CD14-positive monocyte (primary cell): ENCODE results near the gene SMCHD1. TPM values are rescaled to one million over a fixed set of nuclear protein-coding genes. Genes with fewer than 3 reads are reported as not detected.

Experiments used
- DNase-seq, 3 donors: peaks; one replicate each; pipeline ENCODE4 v3.0.0-alpha.2; 2011 to 2022
- H2AFZ ChIP-seq: 2 replicates; pipeline ENCODE4 v1.6.0; 2012; ENCODE audit warnings: mild to moderate bottlenecking, low read depth, low read length, inconsistent platforms; ENCODE audit not compliant: insufficient read depth, poor library complexity, severe bottlenecking
- H3K27ac ChIP-seq, 2 donors: 1 replicate in 1 of 2; 2 replicates in 1 of 2; pipeline ENCODE4 v1.5.1; 2012 to 2013; ENCODE audit warnings: low read length in 2 of 2, control low read depth in 1 of 2, inconsistent platforms in 1 of 2, low read depth in 1 of 2, mild to moderate bottlenecking in 1 of 2
- H3K27me3 ChIP-seq, 2 donors: one replicate each; pipeline versions ENCODE4 v1.6.0 to v1.6.1; 2011 to 2013; ENCODE audit warnings: low read length in 2 of 2; ENCODE audit not compliant: control insufficient read depth in 2 of 2, insufficient read depth in 2 of 2
- H3K36me3 ChIP-seq, 2 donors: replicated peaks in 1 of 2; 1 replicate in 1 of 2; 2 replicates in 1 of 2; pipeline versions ENCODE4 v1.5.1 to v1.6.1; 2012 to 2013; ENCODE audit warnings: low read length in 2 of 2, control low read depth in 1 of 2, inconsistent platforms in 1 of 2, mild to moderate bottlenecking in 1 of 2; ENCODE audit not compliant: insufficient read depth in 2 of 2, control insufficient read depth in 1 of 2
- H3K4me1 ChIP-seq, 2 donors: 1 replicate in 1 of 2; 2 replicates in 1 of 2; pipeline versions ENCODE4 v1.5.1 to v1.6.1; 2012 to 2013; ENCODE audit warnings: low read length in 2 of 2, control low read depth in 1 of 2, inconsistent platforms in 1 of 2, mild to moderate bottlenecking in 1 of 2, moderate library complexity in 1 of 2; ENCODE audit not compliant: insufficient read depth in 2 of 2, control insufficient read depth in 1 of 2
- H3K4me2 ChIP-seq: replicated peaks from 2 replicates; pipeline ENCODE3; 2012; ENCODE audit warnings: low read length, moderate library complexity, mild to moderate bottlenecking; ENCODE audit not compliant: poor library complexity, severe bottlenecking; ENCODE audit errors: extremely low read depth
- H3K4me3 ChIP-seq, 3 experiments: fragments of 200-600 bp in 1 of 3; sonication (generic) in 1 of 3; replicated peaks in 1 of 3; 1 replicate in 2 of 3; 2 replicates in 1 of 3; pipeline ENCODE4 v1.5.1; 2011 to 2013; ENCODE audit warnings: low read length in 3 of 3, mild to moderate bottlenecking in 3 of 3, control low read depth in 2 of 3, low read depth in 2 of 3, inconsistent platforms in 1 of 3, moderate library complexity in 1 of 3
- H3K79me2 ChIP-seq: 2 replicates; pipeline ENCODE4 v1.6.0; 2012; ENCODE audit warnings: mild to moderate bottlenecking, control low read depth, inconsistent platforms, low read length, moderate library complexity; ENCODE audit not compliant: insufficient read depth
- H3K9ac ChIP-seq: 2 replicates; pipeline ENCODE4 v1.6.0; 2017; ENCODE audit warnings: low read length, mild to moderate bottlenecking; ENCODE audit not compliant: insufficient read depth, poor library complexity, severe bottlenecking
- H3K9me3 ChIP-seq, 2 donors: replicated peaks in 1 of 2; 1 replicate in 1 of 2; 2 replicates in 1 of 2; pipeline versions ENCODE4 v1.5.1 to v1.6.1; 2012 to 2013; ENCODE audit warnings: low read length in 2 of 2, control low read depth in 1 of 2; ENCODE audit not compliant: control insufficient read depth in 1 of 2, insufficient read depth in 1 of 2
- H4K20me1 ChIP-seq: 2 replicates; pipeline ENCODE4 v1.6.0; 2012; ENCODE audit warnings: mild to moderate bottlenecking, low read length, control low read depth, moderate library complexity; ENCODE audit not compliant: insufficient read depth
- H3K27ac Mint-ChIP-seq, 7 donors: one replicate each; pipeline ENCODE4 v1.8.0; 2020; ENCODE audit warnings: mild to moderate bottlenecking in 7 of 7, mixed read lengths in 7 of 7, moderate library complexity in 6 of 7, inconsistent platforms in 2 of 7
- H3K27me3 Mint-ChIP-seq, 3 donors: one replicate each; pipeline ENCODE4 v1.8.0; 2021 to 2022; ENCODE audit warnings: low read depth in 3 of 3, mild to moderate bottlenecking in 3 of 3, mixed read lengths in 3 of 3, moderate library complexity in 3 of 3, inconsistent platforms in 1 of 3
- H3K36me3 Mint-ChIP-seq, 2 donors: one replicate each; pipeline ENCODE4 v1.8.0; 2020; ENCODE audit warnings: mixed read lengths in 2 of 2, inconsistent platforms in 1 of 2, mild to moderate bottlenecking in 1 of 2
- H3K4me1 Mint-ChIP-seq: one replicate; pipeline ENCODE4 v1.8.0; 2020; ENCODE audit warnings: mild to moderate bottlenecking, mixed read lengths
- H3K4me3 Mint-ChIP-seq, 2 donors: one replicate each; pipeline ENCODE4 v1.8.0; 2020; ENCODE audit warnings: mild to moderate bottlenecking in 2 of 2, mixed read lengths in 2 of 2, moderate library complexity in 1 of 2
- H3K9me3 Mint-ChIP-seq, 7 donors: one replicate each; pipeline ENCODE4 v1.8.0; 2020 to 2022; ENCODE audit warnings: mixed read lengths in 7 of 7, mild to moderate bottlenecking in 6 of 7, moderate library complexity in 6 of 7, inconsistent platforms in 2 of 7
- CTCF ChIP-seq: fragments of 200-600 bp; IDR thresholded peaks from one replicate; pipeline ENCODE4 v1.8.0; 2022; ENCODE audit warnings: antibody characterized with exemption, mild to moderate bottlenecking
- WGBS: methylation state at CpG from one replicate; pipeline ENCODE4 v1.1.5; 2013; ENCODE audit warnings: missing lambda C conversion rate; ENCODE audit not compliant: insufficient coverage; 5-methylcytosine and 5-hydroxymethylcytosine counted together
- intact Hi-C, 2 donors: fragments of 100-400 bp; cut with micrococcal nuclease; formaldehyde crosslinking; loops; one replicate each; pipeline versions ENCODE4 v1.15.0 to v1.15.1; 2023
- polyA plus RNA-seq, 3 donors: library from polyadenylated mRNA; depleted of rRNA in 1 of 3; unstranded in 2 of 3; stranded (reverse) in 1 of 3; fragments of 300-500 nt in 2 of 3; fragments of >200 nt in 1 of 3; fragmentation: Illumina TruSeq in 2 of 3; gene quantifications; 1 replicate in 2 of 3; 2 replicates in 1 of 3; pipeline ENCODE4 v1.2.3, GENCODE V29; 2012 to 2021

The SMCHD1 gene
- polyA plus RNA-seq, 3 donors = 12.7 to 45.5 (median 16.8) TPM

- 100% methylated on average over 1 of the region's 1 CpG for WGBS
Observed at GRCh38 chr18:2635586-2635985, 19.9 kb upstream of the SMCHD1 start.

GRCh38 chr18:2636126-2636631 lies 19.3 kb upstream of the SMCHD1 start:
- Histone ChIP-seq H3K27ac (peak overlapping the region; percentile 41 to 88), H3K36me3 (no peaks in the 10 kb centered on the region), H4K20me1 (no peaks in the 10 kb centered on the region), H3K4me1 (peaks cover 55 to 60% of the 10 kb centered on the region in 2 donors), H3K4me2 (peak overlapping the region; percentile 63), H3K9me3 (no peaks in the 10 kb centered on the region), H2AFZ (peak overlapping the region; percentile 76), H3K9ac (peak overlapping the region; percentile 40), H3K27me3 (no peaks in the 10 kb centered on the region), H3K4me3 (peak overlapping the region in 2 of 3 experiments; percentile 45 to 61), H3K79me2 (no peaks in the 10 kb centered on the region)
- Mint-ChIP-seq H3K4me3 (peak overlapping the region; percentile 54 to 83), H3K27ac (peak overlapping the region; percentile 91 to 97 (median 94)), H3K4me1 (peaks cover 52% of the 10 kb centered on the region), H3K9me3 (peaks cover 9 to 22% (median 16%) of the 10 kb centered on the region in 7 donors), H3K36me3 (peaks cover 2 to 7% of the 10 kb centered on the region in 2 donors), H3K27me3 (no peaks in the 10 kb centered on the region)
- no peak for DNase-seq
- WGBS = 44% methylated on average over 4 of the region's 9 CpGs
- no peak for TF ChIP-seq CTCF
- intact Hi-C loops = loop anchor here in 1 of 2 donors (2.0 kb wide), 1 partner anchor 21 kb away; no protein-coding TSS in a partner anchor

More at GRCh38 chr18:2635586-2635985, 19.9 kb upstream of the SMCHD1 start:
- Mint-ChIP-seq H3K4me1 (peaks cover 51% of the 10 kb centered on the region), H3K36me3 (peaks cover 2 to 7% of the 10 kb centered on the region in 2 donors), H3K9me3 (peaks cover 9 to 22% (median 16%) of the 10 kb centered on the region in 7 donors), H3K27me3 (no peaks in the 10 kb centered on the region), H3K27ac (peak overlapping the region in 4 of 7 donors; percentile 6 to 97 (median 88)), H3K4me3 (no peak overlapping the region)
- H3K4me2 ChIP-seq = no peak overlapping the region
- no peaks in the 10 kb centered on the region for H3K36me3 ChIP-seq
- TF ChIP-seq CTCF = no peak
- no peaks in the 10 kb centered on the region for H3K79me2 ChIP-seq
- intact Hi-C loops = no loop called here
- no peaks in the 10 kb centered on the region for H3K27me3 ChIP-seq
- peaks cover 49 to 54% of the 10 kb centered on the region in 2 donors for H3K4me1 ChIP-seq
- no peak overlapping the region for H3K4me3 ChIP-seq
- no peaks in the 10 kb centered on the region for H3K9me3 ChIP-seq
- no peak overlapping the region for H3K9ac ChIP-seq
- no peaks in the 10 kb centered on the region for H4K20me1 ChIP-seq
- no peak overlapping the region for H2AFZ ChIP-seq
- peak overlapping the region; percentile 41 to 88 for H3K27ac ChIP-seq
- no peak for DNase-seq
